WTC11 (cell line): Measurements from ENCODE around the gene TAOK3. TPM values are rescaled to one million over a fixed set of nuclear protein-coding genes. Genes with fewer than 3 reads are reported as not detected.

ENCODE experiments used
- ATAC-seq: fragments of 200-7000 bp; cut with Tn5 transposase; 2 replicates; pipeline ENCODE4 v1.10.0; 2021; ENCODE audit warnings: mild to moderate bottlenecking, moderate library complexity
- CTCF ChIA-PET: fragments of 300-600 bp; sonication (Branson Sonifier 250); formaldehyde crosslinking; loops from one replicate; lab custom pipeline; 2021; ENCODE audit warnings: antibody characterized with exemption; lab: Charles Lee
- POLR2A ChIA-PET: fragments of 350-600 bp; sonication (Branson Sonifier 250); formaldehyde crosslinking; loops from one replicate; lab custom pipeline; 2021; ENCODE audit warnings: antibody characterized with exemption; lab: Charles Lee
- DNase-seq: peaks from one replicate; pipeline ENCODE4 v3.0.0; 2021; ENCODE audit warnings: low spot score
- H3K27ac Mint-ChIP-seq: 2 replicates; pipeline ENCODE4 v1.8.0; 2021; ENCODE audit warnings: mixed read lengths
- H3K27me3 Mint-ChIP-seq: 2 replicates; pipeline ENCODE4 v1.8.0; 2021; ENCODE audit warnings: low read depth, mild to moderate bottlenecking, moderate library complexity, mixed read lengths
- H3K36me3 Mint-ChIP-seq: 2 replicates; pipeline ENCODE4 v1.8.0; 2021; ENCODE audit warnings: mixed read lengths
- H3K4me1 Mint-ChIP-seq: 2 replicates; pipeline ENCODE4 v1.8.0; 2022; ENCODE audit warnings: mixed read lengths
- H3K4me3 Mint-ChIP-seq: 2 replicates; pipeline ENCODE4 v1.8.0; 2021; ENCODE audit warnings: mild to moderate bottlenecking, moderate library complexity, mixed read lengths
- H3K9me3 Mint-ChIP-seq: 2 replicates; pipeline ENCODE4 v1.8.0; 2021; ENCODE audit warnings: mixed read lengths
- AR ChIP-seq: fragments of 250-450 bp; sonication (Bioruptor Pico); IDR thresholded peaks from 2 replicates; pipeline ENCODE4 v1.9.0; 2021; ENCODE audit warnings: mild to moderate bottlenecking
- ATF1 ChIP-seq: sonication (generic); formaldehyde crosslinking; IDR thresholded peaks from 2 replicates; pipeline ENCODE4 v1.8.1; 2023; ENCODE audit warnings: mild to moderate bottlenecking, moderate library complexity, missing genetic modification reagents
- ERG ChIP-seq: fragments of 250-450 bp; sonication (Bioruptor Pico); IDR thresholded peaks from 2 replicates; pipeline ENCODE4 v1.8.0; 2021; ENCODE audit warnings: mild to moderate bottlenecking
- ESRRA ChIP-seq: sonication (generic); formaldehyde crosslinking; IDR thresholded peaks from 2 replicates; pipeline ENCODE4 v1.8.1; 2022; ENCODE audit warnings: mild to moderate bottlenecking, missing genetic modification reagents, borderline replicate concordance
- ETV6 ChIP-seq: sonication (generic); formaldehyde crosslinking; IDR thresholded peaks from 2 replicates; pipeline ENCODE4 v1.8.1; 2022; ENCODE audit warnings: mild to moderate bottlenecking, missing genetic modification reagents
- GTF2I ChIP-seq: fragments of 250-450 bp; sonication (Bioruptor Pico); conservative IDR thresholded peaks from 2 replicates; pipeline ENCODE4 v1.4.0; 2021; ENCODE audit warnings: mild to moderate bottlenecking
- HMGA2 ChIP-seq: fragments of 250-450 bp; sonication (Bioruptor Pico); IDR thresholded peaks from 2 replicates; pipeline ENCODE4 v1.4.0; 2021; ENCODE audit warnings: mild to moderate bottlenecking, moderate library complexity
- MYBL2 ChIP-seq: sonication (generic); formaldehyde crosslinking; IDR thresholded peaks from 2 replicates; pipeline ENCODE4 v1.8.1; 2023; ENCODE audit warnings: mild to moderate bottlenecking, moderate library complexity, missing genetic modification reagents
- PRDM15 ChIP-seq: sonication (generic); formaldehyde crosslinking; IDR thresholded peaks from 2 replicates; pipeline ENCODE4 v1.8.0; 2022; ENCODE audit warnings: missing genetic modification reagents
- RELA ChIP-seq: sonication (generic); formaldehyde crosslinking; IDR thresholded peaks from 2 replicates; pipeline ENCODE4 v1.8.1; 2022; ENCODE audit warnings: missing genetic modification reagents, mild to moderate bottlenecking, borderline replicate concordance
- RORB ChIP-seq: fragments of 250-450 bp; sonication (Bioruptor Pico); IDR thresholded peaks from 2 replicates; pipeline ENCODE4 v1.9.0; 2021; ENCODE audit warnings: mild to moderate bottlenecking
- TEAD4 ChIP-seq: sonication (generic); formaldehyde crosslinking; IDR thresholded peaks from 2 replicates; pipeline ENCODE4 v1.8.0; 2022; ENCODE audit warnings: mild to moderate bottlenecking, missing genetic modification reagents
- USF2 ChIP-seq: sonication (generic); formaldehyde crosslinking; IDR thresholded peaks from 2 replicates; pipeline ENCODE4 v1.8.1; 2023; ENCODE audit warnings: mild to moderate bottlenecking, missing genetic modification reagents, moderate library complexity
- ZBTB43 ChIP-seq: sonication (generic); formaldehyde crosslinking; IDR thresholded peaks from 2 replicates; pipeline ENCODE4 v1.8.1; 2023; ENCODE audit warnings: mild to moderate bottlenecking, missing genetic modification reagents
- ZMAT4 ChIP-seq: fragments of 250-450 bp; sonication (Bioruptor Pico); IDR thresholded peaks from 2 replicates; pipeline ENCODE4 v1.9.0; 2021; ENCODE audit warnings: mild to moderate bottlenecking
- ZNF317 ChIP-seq: sonication (generic); formaldehyde crosslinking; IDR thresholded peaks from 2 replicates; pipeline ENCODE4 v1.8.1; 2023; ENCODE audit warnings: low read depth, mild to moderate bottlenecking, moderate library complexity, missing genetic modification reagents, borderline replicate concordance
- ZNF396 ChIP-seq: fragments of 250-450 bp; sonication (Bioruptor Pico); IDR thresholded peaks from 2 replicates; pipeline ENCODE4 v1.8.0; 2021; ENCODE audit warnings: mild to moderate bottlenecking, moderate library complexity, borderline replicate concordance
- ZNF532 ChIP-seq: fragments of 250-450 bp; sonication (Bioruptor Pico); IDR thresholded peaks from 2 replicates; pipeline ENCODE4 v1.9.0; 2021; ENCODE audit warnings: mild to moderate bottlenecking, borderline replicate concordance
- total RNA-seq: library from RNA; stranded (reverse); gene quantifications from 3 replicates; pipeline ENCODE4 v1.2.3, GENCODE V29; 2021

Gene TAOK3
- total RNA-seq, 1 experiment from 2014 or later: 13.0 TPM

- ChIA-PET POLR2A (interaction anchor here (0.5 kb wide), 1 partner anchor 23 kb away, joined by 7 read pairs; no protein-coding TSS in a partner anchor), CTCF (interaction anchor here (1.3 kb wide), 1 partner anchor 22 kb away, joined by 4 read pairs; the partner anchor contains the start of gene SUDS3)
These were observed 19.0 kb downstream of the TAOK3 start for GRCh38 chr12:118353721-118354120.

More at GRCh38 chr12:118353721-118354120, 19.0 kb downstream of the TAOK3 start:
- Mint-ChIP-seq H3K4me1 (peaks cover 4% of the 10 kb centered on the region), H3K36me3 (peaks cover 10% of the 10 kb centered on the region), H3K9me3 (peaks cover 18% of the 10 kb centered on the region), H3K4me3 (no peak overlapping the region), H3K27ac (no peak overlapping the region), H3K27me3 (no peaks in the 10 kb centered on the region)
- TF ChIP-seq RORB: no peak
- no peak for TF ChIP-seq ESRRA
- no peak for TF ChIP-seq ZNF396 (CRISPR knock-in tag)
- TF ChIP-seq GTF2I (CRISPR knock-in tag): no peak
- TF ChIP-seq MYBL2: no peak
- no peak for TF ChIP-seq USF2 (CRISPR knock-in tag)
- TF ChIP-seq PRDM15: no peak
- no peak for TF ChIP-seq HMGA2 (CRISPR knock-in tag)
- no peak for TF ChIP-seq RELA
- TF ChIP-seq ZBTB43 (CRISPR knock-in tag): no peak
- no peak for TF ChIP-seq ETV6 (CRISPR knock-in tag)
- TF ChIP-seq TEAD4: no peak
- TF ChIP-seq ATF1 (CRISPR knock-in tag): no peak
- no peak for TF ChIP-seq AR
- TF ChIP-seq ZNF532 (CRISPR knock-in tag): no peak
- TF ChIP-seq ERG (CRISPR knock-in tag): no peak
- TF ChIP-seq ZMAT4 (CRISPR knock-in tag): no peak
- no peak for TF ChIP-seq ZNF317
- no peak for DNase-seq
- ATAC-seq: no peak
